ENCODE measurements around the gene HAPSTR1. TPM values are rescaled to one million over a fixed set of nuclear protein-coding genes. Genes with fewer than 3 reads are reported as not detected.
A peak's percentile ranks its signal among the peaks of the same experiment; 100 is the strongest.

The HAPSTR1 gene
- total and polyA plus RNA-seq, 2 of the 8 experiments (the other 6 are each of a cell fraction or from before 2014, with no cell fraction given), result 11.9 to 66.1 TPM

DNA sequence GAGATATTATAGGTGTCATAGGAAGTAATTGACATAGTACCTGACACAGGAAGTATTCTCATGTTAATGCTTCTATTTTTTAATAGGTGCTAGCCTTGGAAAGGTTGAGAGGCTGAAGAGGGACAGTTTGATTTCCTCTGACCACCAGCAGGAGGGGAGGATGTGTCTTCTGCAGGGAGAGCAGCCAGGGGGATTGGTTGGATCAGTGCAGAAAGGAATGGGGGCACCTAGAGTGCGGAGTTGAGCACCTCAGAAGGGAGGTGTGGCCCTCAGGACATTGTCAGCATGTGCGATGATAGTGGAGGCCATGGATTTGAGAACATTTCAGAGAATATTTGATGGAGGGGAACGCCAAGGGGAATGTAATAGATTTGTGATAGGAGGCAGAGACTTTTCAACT lies 23.4 kb downstream of the HAPSTR1 start:
- no peak for FAIRE-seq

More for the DNA sequence above, 23.4 kb downstream of the HAPSTR1 start:
- WGBS, 2 experiments (ENCODE audit: extremely low coverage in 1 of 2, insufficient coverage in 1 of 2, insufficient read length in 1 of 2, insufficient replicate concordance in 2 of 2, low coverage in 1 of 2, low lambda C conversion rate in 2 of 2, missing lambda C conversion rate in 1 of 2), result 86% methylated on average over 3 of the region's 3 CpGs; no CpG with 5 or more reads in 1 of the 2 experiments
- Histone ChIP-seq H3K27ac (ENCODE audit: low read depth, low read length) (no peak overlapping the region), H2BK5ac (ENCODE audit: low read depth, low read length) (no peak overlapping the region), H4K5ac (ENCODE audit: insufficient read length, low read depth, low read length) (no peak overlapping the region), H3K4ac (replicated peaks; ENCODE audit: insufficient read length, low read depth, low read length) (no peak overlapping the region), H2AFZ (ENCODE audit: low read length) (no peak overlapping the region), H2AK5ac (ENCODE audit: low read depth, low read length) (no peak overlapping the region), H3K14ac (ENCODE audit: insufficient read length) (no peak overlapping the region), H4K20me1 (replicated peaks in 1 of 2; ENCODE audit: control insufficient read depth in 1 of 2, insufficient read depth in 2 of 2, low read length in 2 of 2) (peaks cover 19 to 22% of the 10 kb centered on the region in 2 experiments), H2BK12ac (ENCODE audit: low read depth, low read length) (no peak overlapping the region), H3K56ac (replicated peaks; ENCODE audit: insufficient read length, low read depth, low read length) (no peak overlapping the region), H3K36me3 (ENCODE audit: control insufficient read depth in 2 of 4, insufficient read depth in 4 of 4, low read length in 3 of 4) (peaks cover 0 to 40% (median 12%) of the 10 kb centered on the region in 4 experiments; a peak in 4 of 8 replicates), H3K23me2 (ENCODE audit: low read depth, low read length) (no peaks in the 10 kb centered on the region), H3K9ac (replicated peaks in 1 of 4; ENCODE audit: extremely low read depth in 1 of 4, low read depth in 3 of 4, low read length in 3 of 4) (no peak overlapping the region), H3K4me2 (ENCODE audit: insufficient read depth in 1 of 2, low read depth in 2 of 2, low read length in 2 of 2) (0 out of 4 replicates have a peak overlapping the region, but pooled peaks of 1 of the 2 experiments have one; percentile 5), H3K23ac (ENCODE audit: insufficient read length) (no peak overlapping the region), H3K4me1 (replicated peaks in 1 of 4; ENCODE audit: control insufficient read depth in 3 of 4, insufficient read depth in 4 of 4, low read length in 3 of 4) (peaks cover 0 to 11% (median 2%) of the 10 kb centered on the region in 4 experiments; a peak in 5 of 7 replicates), H3K27me3 (replicated peaks in 1 of 4; ENCODE audit: control insufficient read depth in 3 of 4, extremely low read depth in 1 of 4, insufficient read depth in 3 of 4, low read length in 3 of 4) (no peaks in the 10 kb centered on the region), H2BK120ac (replicated peaks; ENCODE audit: low read depth, low read length) (no peak overlapping the region), H3K18ac (ENCODE audit: extremely low read depth, low read length) (no peak overlapping the region), H3K4me3 (ENCODE audit: extremely low read depth in 1 of 4, insufficient read depth in 2 of 4, low read depth in 3 of 4, low read length in 4 of 4) (no peak overlapping the region), H3K9me3 (ENCODE audit: insufficient read depth in 2 of 2, low read depth in 1 of 2, low read length in 1 of 2) (no peaks in the 10 kb centered on the region), H4K8ac (ENCODE audit: extremely low read depth, insufficient read depth, low read length) (no peak overlapping the region), H3K79me2 (ENCODE audit: control insufficient read depth in 1 of 2, insufficient read depth in 2 of 2, low read length in 2 of 2) (peaks cover 4 to 98% of the 10 kb centered on the region in 2 experiments), H2BK20ac (ENCODE audit: low read length) (no peak overlapping the region), H3K79me1 (ENCODE audit: low read depth, low read length) (peaks cover 3% of the 10 kb centered on the region; the same call in 1 of the 2 replicates), H4K91ac (replicated peaks; ENCODE audit: insufficient read length, low read length) (no peak overlapping the region), H2BK15ac (ENCODE audit: low read length) (no peak overlapping the region)
- no peak for DNase-seq (ENCODE audit: low read depth in 1 of 2, low spot score in 2 of 2)
- ChIA-PET POLR2A (ENCODE audit: partially characterized antibody) (interaction anchor here (0.9 to 10.2 kb wide), 6 partner anchors 9 to 38 kb away, joined by 3 to 94 read pairs (median 12); partner anchors contain the start of gene HAPSTR1), CTCF (ENCODE audit: partially characterized antibody) (interaction anchor here (1.2 to 1.7 kb wide), 4 partner anchors 8 to 106 kb away, joined by 3 to 5 read pairs (median 4); partner anchors contain the start of gene HAPSTR1)
- no peak for TF ChIP-seq EGR1 (IDR thresholded peaks at IDR 0.05; ENCODE audit: borderline replicate concordance, low read depth, low read length)
- TF ChIP-seq EZH2 (IDR thresholded peaks at IDR 0.05; ENCODE audit: low read depth, low read length, severe bottlenecking), result no peak
- TF ChIP-seq, protein P1, sequence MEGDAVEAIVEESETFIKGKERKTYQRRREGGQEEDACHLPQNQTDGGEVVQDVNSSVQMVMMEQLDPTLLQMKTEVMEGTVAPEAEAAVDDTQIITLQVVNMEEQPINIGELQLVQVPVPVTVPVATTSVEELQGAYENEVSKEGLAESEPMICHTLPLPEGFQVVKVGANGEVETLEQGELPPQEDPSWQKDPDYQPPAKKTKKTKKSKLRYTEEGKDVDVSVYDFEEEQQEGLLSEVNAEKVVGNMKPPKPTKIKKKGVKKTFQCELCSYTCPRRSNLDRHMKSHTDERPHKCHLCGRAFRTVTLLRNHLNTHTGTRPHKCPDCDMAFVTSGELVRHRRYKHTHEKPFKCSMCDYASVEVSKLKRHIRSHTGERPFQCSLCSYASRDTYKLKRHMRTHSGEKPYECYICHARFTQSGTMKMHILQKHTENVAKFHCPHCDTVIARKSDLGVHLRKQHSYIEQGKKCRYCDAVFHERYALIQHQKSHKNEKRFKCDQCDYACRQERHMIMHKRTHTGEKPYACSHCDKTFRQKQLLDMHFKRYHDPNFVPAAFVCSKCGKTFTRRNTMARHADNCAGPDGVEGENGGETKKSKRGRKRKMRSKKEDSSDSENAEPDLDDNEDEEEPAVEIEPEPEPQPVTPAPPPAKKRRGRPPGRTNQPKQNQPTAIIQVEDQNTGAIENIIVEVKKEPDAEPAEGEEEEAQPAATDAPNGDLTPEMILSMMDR (IDR thresholded peaks at IDR 0.05; ENCODE audit: control extremely low read depth in 1 of 3, insufficient read depth in 1 of 3, low read depth in 1 of 3, low read length in 3 of 3), result peak in 2 of 3 experiments; percentile 10 to 18; a peak in 2 of 4 replicates

All from H1 (cell line).